Measurements from ENCODE around the gene GAPDH. TPM values are rescaled to one million over a fixed set of nuclear protein-coding genes. Genes with fewer than 3 reads are reported as not detected.

GAPDH gene
- polyA plus RNA-seq, 1 of the 3 experiments (the other 2 are of a cell fraction) = 8,077 TPM

- Histone ChIP-seq H4K20me1 (ENCODE audit: insufficient read depth) (peaks cover 29% of the 10 kb centered on the region), H3K4me2 (peak overlapping the region; percentile 100), H2AFZ (ENCODE audit: low read depth) (no peak overlapping the region), H3K4me3 (ENCODE audit: low read depth in 2 of 2, low read length in 1 of 2) (peak overlapping the region; percentile 71 to 97), H3K79me2 (ENCODE audit: insufficient read depth) (peaks cover 58% of the 10 kb centered on the region), H3K4me1 (ENCODE audit: control insufficient read depth in 1 of 2, insufficient read depth in 2 of 2, low read depth in 1 of 2, low read length in 1 of 2) (peaks cover 15 to 29% of the 10 kb centered on the region in 2 experiments; a peak in 3 of 4 replicates), H3K9ac (peak overlapping the region; percentile 99), H3K36me3 (replicated peaks in 1 of 2; ENCODE audit: control insufficient read depth in 1 of 2, insufficient read depth in 2 of 2, low read length in 1 of 2) (peaks cover 46 to 58% of the 10 kb centered on the region in 2 experiments), H3K9me3 (no peaks in the 10 kb centered on the region), H3K9me2 (no peaks in the 10 kb centered on the region), H3K27me3 (ENCODE audit: insufficient read depth) (no peaks in the 10 kb centered on the region), H3K27ac (ENCODE audit: low read depth in 2 of 2, low read length in 1 of 2) (peak overlapping the region; percentile 96 to 98), H3F3A (replicated peaks; ENCODE audit: insufficient read depth) (peaks cover 64% of the 10 kb centered on the region)
- 0 out of 2 replicates have a peak, but pooled peaks have one; percentile 26 for TF ChIP-seq RFX5 (IDR thresholded peaks at IDR 0.05; ENCODE audit: low read length)
- TF ChIP-seq USF2 (IDR thresholded peaks at IDR 0.05; ENCODE audit: borderline replicate concordance, low read depth, low read length) = no peak
- TF ChIP-seq NRF1 (IDR thresholded peaks at IDR 0.05; ENCODE audit: low read depth, low read length) = peak; percentile 53; the same call in 1 of the 2 replicates
- TF ChIP-seq RCOR1 (IDR thresholded peaks at IDR 0.05; ENCODE audit: low read length) = no peak
- peak; percentile 90 for TF ChIP-seq MAX (IDR thresholded peaks at IDR 0.05; ENCODE audit: low read depth)
- peak; percentile 37; the same call in 1 of the 2 replicates for TF ChIP-seq MXI1 (IDR thresholded peaks at IDR 0.05; ENCODE audit: low read depth, low read length)
- peak; percentile 60; the same call in 1 of the 2 replicates for TF ChIP-seq JUND (IDR thresholded peaks at IDR 0.05)
- no peak for TF ChIP-seq RXRA (IDR thresholded peaks at IDR 0.05; ENCODE audit: borderline replicate concordance, low read depth)
- no peak for TF ChIP-seq NFIC (IDR thresholded peaks at IDR 0.05; ENCODE audit: borderline replicate concordance)
- TF ChIP-seq TCF12 (IDR thresholded peaks at IDR 0.05) = peak; percentile 51; the same call in 1 of the 2 replicates
- no peak; the same call in 1 of the 2 replicates for TF ChIP-seq ZBTB33 (IDR thresholded peaks at IDR 0.05; ENCODE audit: borderline replicate concordance, low read depth)
- TF ChIP-seq EP300 (IDR thresholded peaks at IDR 0.05; ENCODE audit: borderline replicate concordance in 1 of 2, low read depth in 1 of 2, low read length in 1 of 2) = 0 out of 4 replicates have a peak, but pooled peaks of 1 of the 2 experiments have one; percentile 7
- no peak for TF ChIP-seq IRF3 (IDR thresholded peaks at IDR 0.05; ENCODE audit: low read depth, low read length)
- TF ChIP-seq YY1 (IDR thresholded peaks at IDR 0.05; ENCODE audit: low read depth) = no peak
- TF ChIP-seq REST (IDR thresholded peaks at IDR 0.05; ENCODE audit: low read depth, low read length) = peak; percentile 35; the same call in 1 of the 2 replicates
- TF ChIP-seq POLR2AphosphoS5 (IDR thresholded peaks at IDR 0.05; ENCODE audit: low read depth, low read length) = peak; percentile 80
- TF ChIP-seq FOSL2 (IDR thresholded peaks at IDR 0.05; ENCODE audit: borderline replicate concordance, low read depth) = peak; percentile 79; the same call in 1 of the 2 replicates
- TF ChIP-seq RAD21 (IDR thresholded peaks at IDR 0.05; ENCODE audit: low read length) = no peak
- TF ChIP-seq FOXJ3 (CRISPR knock-in tag; IDR thresholded peaks at IDR 0.05) = no peak
- peak; percentile 68; the same call in 1 of the 2 replicates for TF ChIP-seq SIN3A (IDR thresholded peaks at IDR 0.05; ENCODE audit: borderline replicate concordance, low read depth, low read length)
- peak; percentile 95 for TF ChIP-seq PBX3 (IDR thresholded peaks at IDR 0.05)
- peak; percentile 57 for DNase-seq
- ChIA-PET POLR2A (interaction anchor here (0.7 to 1.9 kb wide), 9 partner anchors 21 to 405 kb away, joined by 3 to 11 read pairs (median 3); partner anchors contain the start of genes COPS7A, MRPL51, TAPBPL and VAMP1), CTCF (interaction anchor here (0.9 to 2.5 kb wide), 6 partner anchors 17 to 152 kb away, joined by 3 to 8 read pairs (median 6); no protein-coding TSS in a partner anchor)
- 8% methylated on average over 19 of the region's 20 CpGs for whole genome bisulfite sequencing (ENCODE audit: low lambda C conversion rate)
Observed at GRCh38 chr12:6532051-6532926, 2.0 kb upstream of the GAPDH start.
